Trophoblast cell (in vitro differentiated cells and primary cell): ENCODE measurements around the gene STAT3.
A peak's percentile ranks its signal among the peaks of the same experiment; 100 is the strongest.

Source experiments
- DNase-seq, 2 donors: peaks; one replicate each; pipeline ENCODE4 v3.0.0-alpha.2; 2016
- H2AFZ ChIP-seq: 2 replicates; pipeline ENCODE4 v1.6.1; 2013; ENCODE audit warnings: low read length, moderate library complexity, mild to moderate bottlenecking; ENCODE audit not compliant: insufficient read depth, poor library complexity
- H2AK5ac ChIP-seq: 2 replicates; pipeline ENCODE4 v1.6.1; 2013; ENCODE audit warnings: mild to moderate bottlenecking, low read length
- H2BK120ac ChIP-seq: 2 replicates; pipeline ENCODE4 v1.6.1; 2013; ENCODE audit warnings: low read length, mild to moderate bottlenecking, moderate library complexity; ENCODE audit not compliant: insufficient read depth, poor library complexity
- H2BK12ac ChIP-seq: 2 replicates; pipeline ENCODE4 v1.6.1; 2013; ENCODE audit warnings: mild to moderate bottlenecking, low read length, moderate library complexity
- H2BK5ac ChIP-seq: 2 replicates; pipeline ENCODE4 v1.6.1; 2013; ENCODE audit warnings: low read length, low read depth, moderate library complexity, mild to moderate bottlenecking; ENCODE audit not compliant: poor library complexity
- H3K14ac ChIP-seq: 2 replicates; pipeline ENCODE4 v1.6.1; 2013; ENCODE audit warnings: mild to moderate bottlenecking, low read length
- H3K18ac ChIP-seq: 2 replicates; pipeline ENCODE4 v1.6.1; 2013; ENCODE audit warnings: mild to moderate bottlenecking, low read length
- H3K23ac ChIP-seq: 2 replicates; pipeline ENCODE4 v1.6.1; 2013; ENCODE audit warnings: low read length
- H3K27ac ChIP-seq: 2 replicates; pipeline ENCODE4 v1.5.1; 2013; ENCODE audit warnings: low read depth, mild to moderate bottlenecking, inconsistent platforms, low read length, moderate library complexity
- H3K27me3 ChIP-seq: 2 replicates; pipeline ENCODE4 v1.6.1; 2013; ENCODE audit warnings: inconsistent platforms, mild to moderate bottlenecking, low read length, moderate library complexity; ENCODE audit not compliant: insufficient read depth
- H3K36me3 ChIP-seq, 2 experiments: 1 replicate in 1 of 2; 2 replicates in 1 of 2; pipeline ENCODE4 v1.6.1; 2013; ENCODE audit warnings: low read length in 2 of 2, mild to moderate bottlenecking in 2 of 2, moderate library complexity in 1 of 2; ENCODE audit not compliant: insufficient read depth in 2 of 2, control insufficient read depth in 1 of 2
- H3K4ac ChIP-seq: 2 replicates; pipeline ENCODE4 v1.6.1; 2013; ENCODE audit warnings: low read depth, mild to moderate bottlenecking, low read length, moderate library complexity
- H3K4me1 ChIP-seq, 2 experiments: 1 replicate in 1 of 2; 2 replicates in 1 of 2; pipeline ENCODE4 v1.6.1; 2013; ENCODE audit warnings: low read length in 2 of 2, mild to moderate bottlenecking in 2 of 2, moderate library complexity in 1 of 2; ENCODE audit not compliant: insufficient read depth in 2 of 2, control insufficient read depth in 1 of 2
- H3K4me2 ChIP-seq: 2 replicates; pipeline ENCODE4 v1.6.1; 2013; ENCODE audit warnings: inconsistent platforms, mild to moderate bottlenecking, low read length, moderate library complexity
- H3K4me3 ChIP-seq: 2 replicates; pipeline ENCODE4 v1.5.1; 2013; ENCODE audit warnings: mild to moderate bottlenecking, low read depth, low read length, inconsistent platforms
- H3K79me1 ChIP-seq: one replicate; pipeline ENCODE4 v1.6.1; 2013; ENCODE audit warnings: low read length
- H3K79me2 ChIP-seq: 2 replicates; pipeline ENCODE4 v1.6.1; 2013; ENCODE audit warnings: low read length, mild to moderate bottlenecking; ENCODE audit not compliant: control insufficient read depth, insufficient read depth, poor library complexity
- H3K9ac ChIP-seq: 2 replicates; pipeline ENCODE4 v1.6.1; 2013; ENCODE audit warnings: mild to moderate bottlenecking, low read length
- H3K9me3 ChIP-seq: 2 replicates; pipeline ENCODE4 v1.6.1; 2013; ENCODE audit warnings: low read depth, mild to moderate bottlenecking, control low read depth, inconsistent platforms, low read length; ENCODE audit not compliant: insufficient read depth
- H4K12ac ChIP-seq: 2 replicates; pipeline ENCODE4 v1.6.1; 2013; ENCODE audit warnings: low read depth, mild to moderate bottlenecking, low read length, moderate library complexity
- H4K8ac ChIP-seq: 2 replicates; pipeline ENCODE4 v1.6.1; 2013; ENCODE audit warnings: low read depth, mild to moderate bottlenecking, low read length, moderate library complexity
- H4K91ac ChIP-seq: one replicate; pipeline ENCODE4 v1.6.1; 2013; ENCODE audit warnings: low read depth, mild to moderate bottlenecking, low read length, moderate library complexity
- WGBS: extraction: QIAGEN DNeasy Blood & Tissue Kit; methylation state at CpG from one replicate; pipeline ENCODE4 v1.1.7; 2013; ENCODE audit warnings: missing lambda C conversion rate; ENCODE audit not compliant: insufficient read length, insufficient coverage; ENCODE audit errors: extremely low coverage; 5-methylcytosine and 5-hydroxymethylcytosine counted together

STAT3 gene

DNA sequence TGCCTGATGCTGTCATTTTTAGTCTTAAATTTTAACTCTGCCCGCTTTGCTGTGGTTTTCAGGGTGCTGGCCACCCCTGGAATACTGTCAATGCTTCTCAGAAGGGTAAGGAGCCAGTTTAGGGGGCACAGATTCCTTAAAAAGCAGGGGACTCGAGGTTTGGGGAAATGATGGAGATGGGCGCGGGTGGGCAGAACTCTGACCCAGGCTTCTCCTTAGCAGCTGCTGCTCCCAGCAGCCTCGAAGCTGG is 76.3 kb downstream of the STAT3 start:
- no peak overlapping the region for H4K12ac ChIP-seq
- H3K36me3 ChIP-seq, result peaks cover 7 to 13% of the 10 kb centered on the region in 2 experiments
- no peak overlapping the region for H3K18ac ChIP-seq
- H3K9me3 ChIP-seq, result peaks cover 2% of the 10 kb centered on the region
- WGBS, result no CpG with 5 or more reads among the region's 5 CpGs
- H2BK5ac ChIP-seq, result no peak overlapping the region
- no peak overlapping the region for H2BK120ac ChIP-seq
- H2BK12ac ChIP-seq, result no peak overlapping the region
- H3K4me3 ChIP-seq, result no peak overlapping the region
- no peak overlapping the region for H4K8ac ChIP-seq
- H3K14ac ChIP-seq, result no peak overlapping the region
- no peaks in the 10 kb centered on the region for H3K79me1 ChIP-seq
- H3K27me3 ChIP-seq, result no peaks in the 10 kb centered on the region
- no peak overlapping the region for H2AFZ ChIP-seq
- no peak overlapping the region for H3K4ac ChIP-seq
- DNase-seq, result no peak
- no peaks in the 10 kb centered on the region for H3K79me2 ChIP-seq
- H3K4me2 ChIP-seq, result peak overlapping the region; percentile 8
- H3K23ac ChIP-seq, result no peak overlapping the region
- no peak overlapping the region for H2AK5ac ChIP-seq
- H3K27ac ChIP-seq, result no peak overlapping the region
- H3K9ac ChIP-seq, result no peak overlapping the region
- H4K91ac ChIP-seq, result no peak overlapping the region
- peaks cover 11 to 18% of the 10 kb centered on the region in 2 experiments for H3K4me1 ChIP-seq

DNA sequence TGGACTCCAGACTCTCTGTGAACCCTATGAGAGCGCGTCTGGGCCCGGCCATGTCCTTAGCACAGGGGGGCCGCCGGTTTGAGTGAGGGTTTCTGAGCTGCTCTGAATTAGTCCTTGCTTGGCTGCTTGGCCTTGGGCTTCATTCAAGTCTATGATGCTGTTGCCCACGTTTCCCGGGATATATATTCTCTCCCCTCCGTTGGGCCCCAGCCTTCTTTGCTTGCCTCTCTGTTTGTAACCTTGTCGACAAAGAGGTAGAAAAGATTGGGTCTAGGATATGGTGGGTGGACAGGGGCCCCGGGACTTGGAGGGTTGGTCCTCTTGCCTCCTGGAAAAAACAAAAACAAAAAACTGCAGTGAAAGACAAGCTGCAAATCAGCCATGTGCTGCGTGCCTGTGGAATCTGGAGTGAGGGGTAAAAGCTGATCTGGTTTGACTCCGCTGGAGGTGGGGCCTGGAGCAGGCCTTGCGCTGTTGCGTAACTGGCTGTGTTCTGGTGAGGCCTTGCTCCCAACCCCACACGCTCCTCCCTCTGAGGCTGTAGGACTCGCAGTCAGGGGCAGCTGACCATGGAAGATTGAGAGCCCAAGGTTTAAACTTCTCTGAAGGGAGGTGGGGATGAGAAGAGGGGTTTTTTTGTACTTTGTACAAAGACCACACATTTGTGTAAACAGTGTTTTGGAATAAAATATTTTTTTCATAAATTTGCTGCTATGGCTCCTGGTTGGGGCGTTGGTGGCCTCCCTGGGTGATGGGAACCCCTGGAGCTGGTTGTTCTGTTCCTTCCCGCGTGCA is 76.8 kb downstream of the STAT3 start:
- H3K79me1 ChIP-seq, result no peaks in the 10 kb centered on the region
- WGBS, result no CpG with 5 or more reads among the region's 19 CpGs
- no peak overlapping the region for H4K8ac ChIP-seq
- peak overlapping the region; percentile 34 for H3K27ac ChIP-seq
- no peak overlapping the region for H3K14ac ChIP-seq
- peak overlapping the region; percentile 41 for H3K4me2 ChIP-seq
- no peaks in the 10 kb centered on the region for H3K27me3 ChIP-seq
- no peak overlapping the region for H3K4ac ChIP-seq
- H3K9ac ChIP-seq, result no peak overlapping the region
- no peak overlapping the region for H2BK5ac ChIP-seq
- peaks cover 2% of the 10 kb centered on the region for H3K9me3 ChIP-seq
- peaks cover 7 to 12% of the 10 kb centered on the region in 2 experiments for H3K36me3 ChIP-seq
- no peak overlapping the region for H4K12ac ChIP-seq
- H3K79me2 ChIP-seq, result no peaks in the 10 kb centered on the region
- no peak overlapping the region for H4K91ac ChIP-seq
- peak; percentile 73 to 81 for DNase-seq
- no peak overlapping the region for H2AFZ ChIP-seq
- H3K23ac ChIP-seq, result no peak overlapping the region
- peaks cover 11 to 18% of the 10 kb centered on the region in 2 experiments for H3K4me1 ChIP-seq
- H2BK12ac ChIP-seq, result no peak overlapping the region
- no peak overlapping the region for H3K18ac ChIP-seq
- no peak overlapping the region for H3K4me3 ChIP-seq
- no peak overlapping the region for H2AK5ac ChIP-seq
- no peak overlapping the region for H2BK120ac ChIP-seq

DNA sequence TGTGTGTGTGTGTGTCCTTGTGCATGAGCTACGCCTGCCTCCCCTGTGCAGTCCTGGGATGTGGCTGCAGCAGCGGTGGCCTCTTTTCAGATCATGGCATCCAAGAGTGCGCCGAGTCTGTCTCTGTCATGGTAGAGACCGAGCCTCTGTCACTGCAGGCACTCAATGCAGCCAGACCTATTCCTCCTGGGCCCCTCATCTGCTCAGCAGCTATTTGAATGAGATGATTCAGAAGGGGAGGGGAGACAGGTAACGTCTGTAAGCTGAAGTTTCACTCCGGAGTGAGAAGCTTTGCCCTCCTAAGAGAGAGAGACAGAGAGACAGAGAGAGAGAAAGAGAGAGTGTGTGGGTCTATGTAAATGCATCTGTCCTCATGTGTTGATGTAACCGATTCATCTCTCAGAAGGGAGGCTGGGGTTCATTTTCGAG is 77.4 kb downstream of the STAT3 start:
- H4K91ac ChIP-seq, result no peak overlapping the region

DNA sequence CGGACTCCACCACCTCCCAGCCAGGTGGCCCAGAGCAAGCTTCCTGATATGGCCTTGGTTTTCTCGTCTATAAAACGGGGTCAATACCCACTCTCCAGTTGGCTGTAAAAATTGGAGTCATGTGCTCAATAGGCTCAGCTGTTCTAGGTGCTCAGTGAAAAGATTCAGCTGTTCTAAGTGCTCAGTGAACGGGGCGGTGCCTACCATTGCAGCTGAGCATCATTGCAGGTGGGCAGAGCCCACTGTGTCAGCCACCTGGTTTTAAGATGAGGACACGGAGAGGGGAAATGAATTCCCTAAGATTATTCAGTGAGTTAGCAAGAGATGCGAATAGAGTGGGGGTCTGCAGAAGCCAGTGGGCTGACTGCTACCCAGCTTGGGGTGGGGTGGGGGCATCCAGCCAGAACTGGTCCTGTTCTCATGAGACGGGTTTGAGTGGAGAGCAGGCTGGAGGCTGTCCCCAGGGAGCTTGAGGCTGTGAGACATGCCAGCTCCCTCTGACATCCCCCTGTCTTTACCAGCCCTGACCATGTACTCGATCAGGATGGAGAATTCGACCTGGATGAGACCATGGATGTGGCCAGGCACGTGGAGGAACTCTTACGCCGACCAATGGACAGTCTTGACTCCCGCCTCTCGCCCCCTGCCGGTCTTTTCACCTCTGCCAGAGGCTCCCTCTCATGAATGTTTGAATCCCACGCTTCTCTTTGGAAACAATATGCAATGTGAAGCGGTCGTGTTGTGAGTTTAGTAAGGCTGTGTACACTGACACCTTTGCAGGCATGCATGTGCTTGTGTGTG is 78.1 kb downstream of the STAT3 start:
- no peak overlapping the region for H3K23ac ChIP-seq
- no peaks in the 10 kb centered on the region for H3K79me1 ChIP-seq
- no peak overlapping the region for H2BK120ac ChIP-seq
- no peaks in the 10 kb centered on the region for H3K79me2 ChIP-seq
- peak in 1 of 2 donors; percentile 46 for DNase-seq
- H3K4me2 ChIP-seq, result no peak overlapping the region
- peaks cover 2% of the 10 kb centered on the region for H3K9me3 ChIP-seq
- no peak overlapping the region for H4K8ac ChIP-seq
- WGBS, result no CpG with 5 or more reads among the region's 19 CpGs
- no peak overlapping the region for H3K14ac ChIP-seq
- H3K9ac ChIP-seq, result no peak overlapping the region
- peaks cover 4 to 6% of the 10 kb centered on the region in 2 experiments for H3K36me3 ChIP-seq
- H3K4ac ChIP-seq, result no peak overlapping the region
- no peak overlapping the region for H3K27ac ChIP-seq
- H2AFZ ChIP-seq, result no peak overlapping the region
- peaks cover 11 to 15% of the 10 kb centered on the region in 2 experiments for H3K4me1 ChIP-seq
- H2BK5ac ChIP-seq, result no peak overlapping the region
- no peak overlapping the region for H3K4me3 ChIP-seq
- no peaks in the 10 kb centered on the region for H3K27me3 ChIP-seq
- no peak overlapping the region for H4K91ac ChIP-seq
- H4K12ac ChIP-seq, result no peak overlapping the region
- H2BK12ac ChIP-seq, result no peak overlapping the region
- H2AK5ac ChIP-seq, result no peak overlapping the region
- no peak overlapping the region for H3K18ac ChIP-seq

More for the DNA sequence above, 77.4 kb downstream of the STAT3 start:
- peaks cover 11 to 18% of the 10 kb centered on the region in 2 experiments for H3K4me1 ChIP-seq
- WGBS, result no CpG with 5 or more reads among the region's 9 CpGs
- H3K18ac ChIP-seq, result no peak overlapping the region
- no peaks in the 10 kb centered on the region for H3K27me3 ChIP-seq
- no peak overlapping the region for H2BK12ac ChIP-seq
- H3K4ac ChIP-seq, result no peak overlapping the region
- no peak overlapping the region for H2AFZ ChIP-seq
- H4K8ac ChIP-seq, result no peak overlapping the region
- peaks cover 7 to 10% of the 10 kb centered on the region in 2 experiments for H3K36me3 ChIP-seq
- no peak overlapping the region for H3K9ac ChIP-seq
- H2BK120ac ChIP-seq, result no peak overlapping the region
- peaks cover 2% of the 10 kb centered on the region for H3K9me3 ChIP-seq
- H2BK5ac ChIP-seq, result no peak overlapping the region
- no peak overlapping the region for H4K12ac ChIP-seq
- no peak overlapping the region for H3K4me3 ChIP-seq
- H3K4me2 ChIP-seq, result no peak overlapping the region
- no peaks in the 10 kb centered on the region for H3K79me1 ChIP-seq
- no peak overlapping the region for H3K14ac ChIP-seq
- H2AK5ac ChIP-seq, result no peak overlapping the region
- no peaks in the 10 kb centered on the region for H3K79me2 ChIP-seq
- no peak overlapping the region for H3K27ac ChIP-seq
- no peak for DNase-seq
- H3K23ac ChIP-seq, result no peak overlapping the region
